Stimulated activated naive CD8-positive, alpha-beta T cell treated with anti-CD3 and anti-CD28 coated beads, Interleukin-15, amount 100 ng/mL, for 72 hours (primary cell): Measurements from ENCODE around the gene SPATA18.
"Not testable (repeated sequence)": the region's sequence is repeated elsewhere in the genome, so short reads cannot be mapped to it uniquely, and the experiment has no call there.

Experiments used
- ATAC-seq: fragments of 150-1000 bp; cut with Tn5 transposase; 2 replicates; pipeline ENCODE4 v1.10.0; 2021; ENCODE audit warnings: mild to moderate bottlenecking, moderate library complexity
- DNase-seq, 2 donors: peaks; one replicate each; pipeline ENCODE4 v3.0.0; 2021 to 2022
- H3K27ac Mint-ChIP-seq, 2 donors: one replicate each; pipeline ENCODE4 v1.8.0; 2022; ENCODE audit warnings: mild to moderate bottlenecking in 2 of 2, mixed read lengths in 2 of 2, moderate library complexity in 2 of 2
- H3K27me3 Mint-ChIP-seq: one replicate; pipeline ENCODE4 v1.8.0; 2022; ENCODE audit warnings: mixed read lengths
- H3K4me1 Mint-ChIP-seq: one replicate; pipeline ENCODE4 v1.8.0; 2022; ENCODE audit warnings: mild to moderate bottlenecking, mixed read lengths
- H3K4me3 Mint-ChIP-seq, 2 donors: one replicate each; pipeline ENCODE4 v1.8.0; 2022; ENCODE audit warnings: mild to moderate bottlenecking in 2 of 2, mixed read lengths in 2 of 2, moderate library complexity in 1 of 2
- H3K9me3 Mint-ChIP-seq, 2 donors: one replicate each; pipeline ENCODE4 v1.8.0; 2022; ENCODE audit warnings: mixed read lengths in 2 of 2

SPATA18 gene

GRCh38 chr4:52111995-52112394 is 60.9 kb downstream of the SPATA18 start:
- no peak overlapping the region for H3K4me3 Mint-ChIP-seq
- no peak for DNase-seq
- no peak overlapping the region for H3K27ac Mint-ChIP-seq
- H3K27me3 Mint-ChIP-seq, result no peaks in the 10 kb centered on the region
- H3K9me3 Mint-ChIP-seq, result no peaks in the 10 kb centered on the region
- no peaks in the 10 kb centered on the region for H3K4me1 Mint-ChIP-seq
- ATAC-seq, result no peak

- Mint-ChIP-seq H3K4me3 (no peak overlapping the region), H3K27me3 (no peaks in the 10 kb centered on the region), H3K27ac (no peak overlapping the region), H3K4me1 (no peaks in the 10 kb centered on the region), H3K9me3 (no peaks in the 10 kb centered on the region)
- ATAC-seq (no peak), DNase-seq (no peak)
Observed at GRCh38 chr4:52112411-52112810, 61.3 kb downstream of the SPATA18 start.

- H3K27me3 Mint-ChIP-seq, result no peaks in the 10 kb centered on the region
- ATAC-seq, result no peak
Observed at GRCh38 chr4:52116641-52117040, 65.5 kb downstream of the SPATA18 start.

GRCh38 chr4:52126226-52126625 is 75.1 kb downstream of the SPATA18 start:
- Mint-ChIP-seq H3K4me1 (no peaks in the 10 kb centered on the region), H3K9me3 (no peaks in the 10 kb centered on the region), H3K27ac (no peak overlapping the region), H3K4me3 (no peak overlapping the region), H3K27me3 (peaks cover 7% of the 10 kb centered on the region)
- DNase-seq, result no peak
- ATAC-seq, result no peak

More at GRCh38 chr4:52116641-52117040, 65.5 kb downstream of the SPATA18 start:
- H3K4me1 Mint-ChIP-seq, result no peaks in the 10 kb centered on the region
- no peak overlapping the region for H3K27ac Mint-ChIP-seq
- DNase-seq, result no peak
- H3K9me3 Mint-ChIP-seq, result peaks cover 0 to 11% of the 10 kb centered on the region in 2 donors
- H3K4me3 Mint-ChIP-seq, result no peak overlapping the region

DNA sequence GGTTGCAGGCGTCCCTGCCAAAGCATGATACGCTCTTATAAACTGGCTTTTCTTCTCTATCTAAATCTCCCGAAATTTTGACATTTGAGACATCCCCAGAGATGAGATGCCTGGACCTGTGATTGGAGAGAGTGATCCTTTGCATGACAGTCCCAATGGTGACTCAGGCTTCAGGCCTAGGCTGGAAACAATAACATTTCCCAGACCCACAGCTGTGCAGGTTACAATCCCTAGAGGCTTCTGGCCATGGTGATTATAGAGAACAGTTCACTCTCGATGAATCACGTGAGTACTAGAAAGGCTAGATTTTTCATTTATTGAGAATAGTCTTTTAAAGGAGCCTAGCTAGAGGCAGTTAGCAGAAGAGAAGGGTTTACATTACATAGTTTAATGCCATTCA is 75.9 kb downstream of the SPATA18 start:
- no peak overlapping the region for H3K4me3 Mint-ChIP-seq
- no peak for DNase-seq
- no peak overlapping the region for H3K27ac Mint-ChIP-seq
- peaks cover 9% of the 10 kb centered on the region for H3K27me3 Mint-ChIP-seq
- no peak for ATAC-seq
- no peaks in the 10 kb centered on the region for H3K4me1 Mint-ChIP-seq
- no peaks in the 10 kb centered on the region for H3K9me3 Mint-ChIP-seq

- no peak for ATAC-seq
- Mint-ChIP-seq H3K27ac (no peak overlapping the region), H3K9me3 (no peaks in the 10 kb centered on the region), H3K27me3 (peaks cover 9% of the 10 kb centered on the region), H3K4me1 (no peaks in the 10 kb centered on the region), H3K4me3 (no peak overlapping the region)
- DNase-seq, result no peak
Observed at GRCh38 chr4:52135171-52135570, 84.1 kb downstream of the SPATA18 start.

- DNase-seq, ATAC-seq, H3K27ac Mint-ChIP-seq, H3K4me3 Mint-ChIP-seq, H3K4me1 Mint-ChIP-seq, H3K27me3 Mint-ChIP-seq, H3K9me3 Mint-ChIP-seq: not testable (repeated sequence)
Observed at GRCh38 chr4:52137152-52137551, 86.0 kb downstream of the SPATA18 start.

DNA sequence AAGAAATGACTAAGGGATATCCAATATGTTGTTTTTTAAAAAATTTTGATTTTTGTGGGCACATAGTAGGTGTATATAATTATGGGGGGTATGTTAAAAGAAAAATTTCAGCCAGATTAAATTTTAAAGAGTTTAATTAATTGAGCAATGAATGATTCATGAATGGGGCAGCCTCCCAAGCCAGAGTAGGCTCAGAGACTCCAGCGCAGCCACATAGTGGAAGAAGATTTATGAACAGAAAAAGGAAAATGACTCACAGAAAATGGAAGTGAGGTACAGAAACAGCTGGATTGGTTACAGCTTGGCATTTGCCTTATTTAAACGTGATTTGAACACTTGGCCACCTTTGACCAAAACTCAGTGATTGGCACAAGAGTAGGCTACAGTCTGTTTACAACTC is 91.7 kb downstream of the SPATA18 start:
- H3K27me3 Mint-ChIP-seq, result no peaks in the 10 kb centered on the region
- ATAC-seq (no peak), DNase-seq (no peak)
- no peak overlapping the region for H3K27ac Mint-ChIP-seq
- H3K4me3 Mint-ChIP-seq, result no peak overlapping the region
- H3K9me3 Mint-ChIP-seq, result no peaks in the 10 kb centered on the region
- H3K4me1 Mint-ChIP-seq, result no peaks in the 10 kb centered on the region

GRCh38 chr4:52143815-52144214 is 92.7 kb downstream of the SPATA18 start:
- DNase-seq (no peak), ATAC-seq (no peak)
- H3K9me3 Mint-ChIP-seq, result no peaks in the 10 kb centered on the region
- H3K27me3 Mint-ChIP-seq, result no peaks in the 10 kb centered on the region
- H3K27ac Mint-ChIP-seq, result no peak overlapping the region
- no peak overlapping the region for H3K4me3 Mint-ChIP-seq
- no peaks in the 10 kb centered on the region for H3K4me1 Mint-ChIP-seq

DNA sequence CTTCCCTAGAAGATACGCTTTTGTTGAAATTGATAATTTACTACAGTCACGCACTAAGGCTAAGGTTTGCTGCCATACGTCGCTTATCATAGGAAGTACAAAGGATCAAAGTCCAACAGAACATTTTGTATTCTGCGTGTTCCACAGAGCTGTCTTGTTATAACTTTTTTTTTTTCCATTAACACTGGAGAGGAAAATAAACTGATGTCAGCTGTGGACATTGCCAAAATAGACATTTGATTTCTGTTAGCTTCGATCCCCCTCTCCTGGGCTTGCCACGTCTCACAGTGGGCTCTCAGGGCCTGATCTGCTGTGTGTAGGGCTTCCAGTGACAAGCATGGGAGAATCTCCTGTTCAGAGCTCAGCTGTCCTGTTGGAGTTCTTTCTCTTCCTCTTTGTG is 93.3 kb downstream of the SPATA18 start:
- Mint-ChIP-seq H3K27me3 (no peaks in the 10 kb centered on the region), H3K9me3 (no peaks in the 10 kb centered on the region), H3K27ac (no peak overlapping the region), H3K4me3 (no peak overlapping the region), H3K4me1 (no peaks in the 10 kb centered on the region)
- ATAC-seq, result no peak
- no peak for DNase-seq
